ENCODE measurements around the gene WHRN. TPM values are rescaled to one million over a fixed set of nuclear protein-coding genes. Genes with fewer than 3 reads are reported as not detected.

WHRN gene
- total and polyA plus RNA-seq, 5 donors from 2014 or later: 1.00 to 24.2 (median 1.4) TPM

- Mint-ChIP-seq H3K4me3 (no peak overlapping the region), H3K27ac (no peak overlapping the region), H3K4me1 (peaks cover 0 to 6% (median 3%) of the 10 kb centered on the region in 4 donors), H3K36me3 (no peaks in the 10 kb centered on the region), H3K9me3 (no peaks in the 10 kb centered on the region), H3K27me3 (no peaks in the 10 kb centered on the region)
- DNase-seq (peak in 2 of 3 donors; percentile 20 to 36), ATAC-seq (ENCODE audit: low read depth in 2 of 2) (peak in 1 of 2 donors; percentile 31)
- no peaks in the 10 kb centered on the region for H3K9me3 ChIP-seq (ENCODE audit: control insufficient read depth in 2 of 2, low read length in 2 of 2)
- no peaks in the 10 kb centered on the region for H3K27me3 ChIP-seq (ENCODE audit: control insufficient read depth, insufficient read depth, low read length)
- no peak overlapping the region for H3K4me3 ChIP-seq (ENCODE audit: low read depth, low read length)
- H3K4me1 ChIP-seq (ENCODE audit: control insufficient read depth, insufficient read depth, low read length, poor library complexity, severe bottlenecking): peaks cover 6% of the 10 kb centered on the region
- H3K27ac ChIP-seq (ENCODE audit: insufficient read depth, low read length, poor library complexity, severe bottlenecking): no peak overlapping the region
- no peaks in the 10 kb centered on the region for H3K36me3 ChIP-seq (ENCODE audit: control insufficient read depth, insufficient read depth, low read length)
These were observed 70.4 kb downstream of the WHRN start for GRCh38 chr9:114434878-114435311.

- Mint-ChIP-seq H3K27ac (no peak overlapping the region), H3K4me3 (no peak overlapping the region), H3K27me3 (no peaks in the 10 kb centered on the region), H3K36me3 (no peaks in the 10 kb centered on the region), H3K4me1 (peaks cover 0 to 6% (median 3%) of the 10 kb centered on the region in 4 donors), H3K9me3 (no peaks in the 10 kb centered on the region)
- Histone ChIP-seq H3K27ac (ENCODE audit: insufficient read depth, low read length, poor library complexity, severe bottlenecking) (no peak overlapping the region), H3K36me3 (ENCODE audit: control insufficient read depth, insufficient read depth, low read length) (no peaks in the 10 kb centered on the region), H3K4me1 (ENCODE audit: control insufficient read depth, insufficient read depth, low read length, poor library complexity, severe bottlenecking) (peaks cover 6% of the 10 kb centered on the region), H3K27me3 (ENCODE audit: control insufficient read depth, insufficient read depth, low read length) (no peaks in the 10 kb centered on the region), H3K9me3 (ENCODE audit: control insufficient read depth in 2 of 2, low read length in 2 of 2) (no peaks in the 10 kb centered on the region), H3K4me3 (ENCODE audit: low read depth, low read length) (no peak overlapping the region)
- peak in 1 of 3 donors; percentile 56 for DNase-seq
- peak in 1 of 2 donors; percentile 64 for ATAC-seq (ENCODE audit: low read depth in 2 of 2)
These were observed 71.5 kb downstream of the WHRN start for GRCh38 chr9:114433720-114434255.

- Histone ChIP-seq H3K36me3 (ENCODE audit: control insufficient read depth, insufficient read depth, low read length) (no peaks in the 10 kb centered on the region), H3K9me3 (ENCODE audit: control insufficient read depth in 2 of 2, low read length in 2 of 2) (no peaks in the 10 kb centered on the region), H3K4me3 (ENCODE audit: low read depth, low read length) (no peak overlapping the region), H3K27me3 (ENCODE audit: control insufficient read depth, insufficient read depth, low read length) (no peaks in the 10 kb centered on the region), H3K27ac (ENCODE audit: insufficient read depth, low read length, poor library complexity, severe bottlenecking) (no peak overlapping the region), H3K4me1 (ENCODE audit: control insufficient read depth, insufficient read depth, low read length, poor library complexity, severe bottlenecking) (peaks cover 6% of the 10 kb centered on the region)
- ATAC-seq (ENCODE audit: low read depth in 2 of 2): no peak
- no peaks in the 10 kb centered on the region for H3K9me3 Mint-ChIP-seq
- no peak overlapping the region for H3K27ac Mint-ChIP-seq
- peaks cover 0 to 6% (median 3%) of the 10 kb centered on the region in 4 donors for H3K4me1 Mint-ChIP-seq
- H3K36me3 Mint-ChIP-seq: no peaks in the 10 kb centered on the region
- no peak overlapping the region for H3K4me3 Mint-ChIP-seq
- H3K27me3 Mint-ChIP-seq: no peaks in the 10 kb centered on the region
- no peak for DNase-seq
These were observed 72.2 kb downstream of the WHRN start for GRCh38 chr9:114433086-114433485.

GRCh38 chr9:114432323-114433067 is 72.8 kb downstream of the WHRN start:
- ATAC-seq (ENCODE audit: low read depth in 2 of 2) (no peak), DNase-seq (no peak)
- no peaks in the 10 kb centered on the region for H3K9me3 ChIP-seq (ENCODE audit: control insufficient read depth in 2 of 2, low read length in 2 of 2)
- no peaks in the 10 kb centered on the region for H3K27me3 Mint-ChIP-seq
- H3K4me1 Mint-ChIP-seq: peaks cover 0 to 6% (median 3%) of the 10 kb centered on the region in 4 donors
- no peaks in the 10 kb centered on the region for H3K36me3 ChIP-seq (ENCODE audit: control insufficient read depth, insufficient read depth, low read length)
- no peaks in the 10 kb centered on the region for H3K36me3 Mint-ChIP-seq
- peaks cover 6% of the 10 kb centered on the region for H3K4me1 ChIP-seq (ENCODE audit: control insufficient read depth, insufficient read depth, low read length, poor library complexity, severe bottlenecking)
- no peaks in the 10 kb centered on the region for H3K9me3 Mint-ChIP-seq
- H3K27me3 ChIP-seq (ENCODE audit: control insufficient read depth, insufficient read depth, low read length): no peaks in the 10 kb centered on the region
- no peak overlapping the region for H3K4me3 ChIP-seq (ENCODE audit: low read depth, low read length)
- H3K27ac Mint-ChIP-seq: no peak overlapping the region
- H3K27ac ChIP-seq (ENCODE audit: insufficient read depth, low read length, poor library complexity, severe bottlenecking): no peak overlapping the region
- H3K4me3 Mint-ChIP-seq: no peak overlapping the region

- Mint-ChIP-seq H3K27ac (peak overlapping the region in 1 of 3 donors; percentile 48), H3K4me1 (peaks cover 0 to 6% (median 3%) of the 10 kb centered on the region in 4 donors), H3K4me3 (no peak overlapping the region), H3K36me3 (no peaks in the 10 kb centered on the region), H3K9me3 (no peaks in the 10 kb centered on the region), H3K27me3 (no peaks in the 10 kb centered on the region)
- Histone ChIP-seq H3K27ac (ENCODE audit: insufficient read depth, low read length, poor library complexity, severe bottlenecking) (no peak overlapping the region), H3K9me3 (ENCODE audit: control insufficient read depth in 2 of 2, low read length in 2 of 2) (no peaks in the 10 kb centered on the region), H3K36me3 (ENCODE audit: control insufficient read depth, insufficient read depth, low read length) (no peaks in the 10 kb centered on the region), H3K4me1 (ENCODE audit: control insufficient read depth, insufficient read depth, low read length, poor library complexity, severe bottlenecking) (peaks cover 6% of the 10 kb centered on the region), H3K27me3 (ENCODE audit: control insufficient read depth, insufficient read depth, low read length) (no peaks in the 10 kb centered on the region), H3K4me3 (ENCODE audit: low read depth, low read length) (no peak overlapping the region)
- no peak for DNase-seq
- ATAC-seq (ENCODE audit: low read depth in 2 of 2): no peak
These were observed 73.5 kb downstream of the WHRN start for GRCh38 chr9:114431770-114432169.

GRCh38 chr9:114431003-114431402 is 74.3 kb downstream of the WHRN start:
- DNase-seq (no peak), ATAC-seq (ENCODE audit: low read depth in 2 of 2) (no peak)
- H3K27ac Mint-ChIP-seq: no peak overlapping the region
- Histone ChIP-seq H3K27me3 (ENCODE audit: control insufficient read depth, insufficient read depth, low read length) (no peaks in the 10 kb centered on the region), H3K36me3 (ENCODE audit: control insufficient read depth, insufficient read depth, low read length) (no peaks in the 10 kb centered on the region), H3K27ac (ENCODE audit: insufficient read depth, low read length, poor library complexity, severe bottlenecking) (no peak overlapping the region), H3K4me3 (ENCODE audit: low read depth, low read length) (no peak overlapping the region), H3K9me3 (ENCODE audit: control insufficient read depth in 2 of 2, low read length in 2 of 2) (no peaks in the 10 kb centered on the region), H3K4me1 (ENCODE audit: control insufficient read depth, insufficient read depth, low read length, poor library complexity, severe bottlenecking) (peaks cover 6% of the 10 kb centered on the region)
- H3K9me3 Mint-ChIP-seq: no peaks in the 10 kb centered on the region
- H3K27me3 Mint-ChIP-seq: no peaks in the 10 kb centered on the region
- H3K4me1 Mint-ChIP-seq: peaks cover 0 to 6% (median 3%) of the 10 kb centered on the region in 4 donors
- no peak overlapping the region for H3K4me3 Mint-ChIP-seq
- H3K36me3 Mint-ChIP-seq: no peaks in the 10 kb centered on the region

GRCh38 chr9:114430457-114430856 is 74.8 kb downstream of the WHRN start:
- peaks cover 0 to 6% (median 3%) of the 10 kb centered on the region in 4 donors for H3K4me1 Mint-ChIP-seq
- no peak overlapping the region for H3K27ac Mint-ChIP-seq
- H3K9me3 Mint-ChIP-seq: no peaks in the 10 kb centered on the region
- no peaks in the 10 kb centered on the region for H3K36me3 ChIP-seq (ENCODE audit: control insufficient read depth, insufficient read depth, low read length)
- no peak overlapping the region for H3K4me3 ChIP-seq (ENCODE audit: low read depth, low read length)
- no peaks in the 10 kb centered on the region for H3K9me3 ChIP-seq (ENCODE audit: control insufficient read depth in 2 of 2, low read length in 2 of 2)
- DNase-seq: no peak
- no peak overlapping the region for H3K27ac ChIP-seq (ENCODE audit: insufficient read depth, low read length, poor library complexity, severe bottlenecking)
- no peaks in the 10 kb centered on the region for H3K36me3 Mint-ChIP-seq
- no peak overlapping the region for H3K4me3 Mint-ChIP-seq
- no peaks in the 10 kb centered on the region for H3K27me3 ChIP-seq (ENCODE audit: control insufficient read depth, insufficient read depth, low read length)
- peaks cover 6% of the 10 kb centered on the region for H3K4me1 ChIP-seq (ENCODE audit: control insufficient read depth, insufficient read depth, low read length, poor library complexity, severe bottlenecking)
- H3K27me3 Mint-ChIP-seq: no peaks in the 10 kb centered on the region
- no peak for ATAC-seq (ENCODE audit: low read depth in 2 of 2)

- peaks cover 6% of the 10 kb centered on the region for H3K4me1 ChIP-seq (ENCODE audit: control insufficient read depth, insufficient read depth, low read length, poor library complexity, severe bottlenecking)
- Mint-ChIP-seq H3K27me3 (no peaks in the 10 kb centered on the region), H3K9me3 (no peaks in the 10 kb centered on the region), H3K4me3 (no peak overlapping the region), H3K36me3 (peaks cover 5% of the 10 kb centered on the region), H3K27ac (no peak overlapping the region), H3K4me1 (peaks cover 0 to 6% (median 3%) of the 10 kb centered on the region in 4 donors)
- no peak for DNase-seq
- H3K36me3 ChIP-seq (ENCODE audit: control insufficient read depth, insufficient read depth, low read length): no peaks in the 10 kb centered on the region
- H3K27me3 ChIP-seq (ENCODE audit: control insufficient read depth, insufficient read depth, low read length): no peaks in the 10 kb centered on the region
- no peak overlapping the region for H3K27ac ChIP-seq (ENCODE audit: insufficient read depth, low read length, poor library complexity, severe bottlenecking)
- no peak overlapping the region for H3K4me3 ChIP-seq (ENCODE audit: low read depth, low read length)
- ATAC-seq (ENCODE audit: low read depth in 2 of 2): no peak
- H3K9me3 ChIP-seq (ENCODE audit: control insufficient read depth in 2 of 2, low read length in 2 of 2): no peaks in the 10 kb centered on the region
These were observed 75.8 kb downstream of the WHRN start for GRCh38 chr9:114429488-114429887.
